GOT3 (cell line): ENCODE data around the gene DOP1B.
A peak's percentile ranks its signal among the peaks of the same experiment; 100 is the strongest.

ENCODE experiments used
- DNase-seq: peaks from one replicate; lab custom pipeline; 2025; ENCODE audit warnings: mixed read lengths; lab: John Stamatoyannopoulos, UW

DOP1B gene

GRCh38 chr21:36202726-36203602 is 46.3 kb downstream of the DOP1B start:
- DNase-seq, result no peak

GRCh38 chr21:36203603-36203889 is 46.9 kb downstream of the DOP1B start:
- DNase-seq, result peak; percentile 15

GRCh38 chr21:36204980-36205379 is 48.4 kb downstream of the DOP1B start:
- no peak for DNase-seq

- DNase-seq, result no peak
These were observed 49.3 kb downstream of the DOP1B start for GRCh38 chr21:36205962-36206361.
